ENCODE results near the gene ROGDI.

Gene ROGDI

DNA sequence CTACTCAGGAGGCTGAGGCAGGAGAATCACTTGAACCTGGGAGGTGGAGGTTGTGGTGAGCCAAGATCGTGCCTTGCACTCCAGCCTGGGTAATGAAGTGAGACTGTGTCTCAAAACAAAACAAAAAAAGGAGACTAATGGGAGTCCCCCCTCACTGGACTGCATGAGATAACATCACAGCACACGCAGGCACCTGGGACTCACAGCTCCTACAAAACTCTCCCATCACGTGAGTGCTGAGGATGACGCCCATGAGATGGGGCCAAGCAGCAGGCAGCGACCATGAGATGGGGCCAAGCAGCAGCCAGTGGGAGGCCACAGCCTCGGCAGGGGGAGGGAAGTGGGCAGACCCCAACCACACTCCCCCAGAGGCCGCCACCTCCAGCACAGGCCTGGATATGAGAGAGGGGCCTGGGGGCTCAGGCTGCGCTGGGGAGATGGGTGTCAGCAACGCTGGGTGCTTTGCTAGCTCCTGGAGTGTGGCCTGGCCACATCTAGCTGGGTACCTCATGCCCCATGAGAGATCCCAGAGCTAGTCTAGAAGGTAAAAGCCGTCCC, 52.7 kb downstream of the ROGDI start:
- DNase-seq (ENCODE audit: low read depth), result no peak
- TF ChIP-seq MYC (IDR thresholded peaks at IDR 0.05; ENCODE audit: low read depth, low read length) (no peak), POLR2A (IDR thresholded peaks at IDR 0.05; ENCODE audit: extremely low read depth, insufficient read length) (no peak)
- TF ChIP-seq, protein P1, sequence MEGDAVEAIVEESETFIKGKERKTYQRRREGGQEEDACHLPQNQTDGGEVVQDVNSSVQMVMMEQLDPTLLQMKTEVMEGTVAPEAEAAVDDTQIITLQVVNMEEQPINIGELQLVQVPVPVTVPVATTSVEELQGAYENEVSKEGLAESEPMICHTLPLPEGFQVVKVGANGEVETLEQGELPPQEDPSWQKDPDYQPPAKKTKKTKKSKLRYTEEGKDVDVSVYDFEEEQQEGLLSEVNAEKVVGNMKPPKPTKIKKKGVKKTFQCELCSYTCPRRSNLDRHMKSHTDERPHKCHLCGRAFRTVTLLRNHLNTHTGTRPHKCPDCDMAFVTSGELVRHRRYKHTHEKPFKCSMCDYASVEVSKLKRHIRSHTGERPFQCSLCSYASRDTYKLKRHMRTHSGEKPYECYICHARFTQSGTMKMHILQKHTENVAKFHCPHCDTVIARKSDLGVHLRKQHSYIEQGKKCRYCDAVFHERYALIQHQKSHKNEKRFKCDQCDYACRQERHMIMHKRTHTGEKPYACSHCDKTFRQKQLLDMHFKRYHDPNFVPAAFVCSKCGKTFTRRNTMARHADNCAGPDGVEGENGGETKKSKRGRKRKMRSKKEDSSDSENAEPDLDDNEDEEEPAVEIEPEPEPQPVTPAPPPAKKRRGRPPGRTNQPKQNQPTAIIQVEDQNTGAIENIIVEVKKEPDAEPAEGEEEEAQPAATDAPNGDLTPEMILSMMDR (IDR thresholded peaks at IDR 0.05; ENCODE audit: low read depth, low read length), result no peak
- TF ChIP-seq, protein P2, sequence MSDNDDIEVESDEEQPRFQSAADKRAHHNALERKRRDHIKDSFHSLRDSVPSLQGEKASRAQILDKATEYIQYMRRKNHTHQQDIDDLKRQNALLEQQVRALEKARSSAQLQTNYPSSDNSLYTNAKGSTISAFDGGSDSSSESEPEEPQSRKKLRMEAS (IDR thresholded peaks at IDR 0.05; ENCODE audit: low read depth, low read length), result no peak
- H3K4me3 ChIP-seq (ENCODE audit: low read depth, low read length), result no peak overlapping the region

DNA sequence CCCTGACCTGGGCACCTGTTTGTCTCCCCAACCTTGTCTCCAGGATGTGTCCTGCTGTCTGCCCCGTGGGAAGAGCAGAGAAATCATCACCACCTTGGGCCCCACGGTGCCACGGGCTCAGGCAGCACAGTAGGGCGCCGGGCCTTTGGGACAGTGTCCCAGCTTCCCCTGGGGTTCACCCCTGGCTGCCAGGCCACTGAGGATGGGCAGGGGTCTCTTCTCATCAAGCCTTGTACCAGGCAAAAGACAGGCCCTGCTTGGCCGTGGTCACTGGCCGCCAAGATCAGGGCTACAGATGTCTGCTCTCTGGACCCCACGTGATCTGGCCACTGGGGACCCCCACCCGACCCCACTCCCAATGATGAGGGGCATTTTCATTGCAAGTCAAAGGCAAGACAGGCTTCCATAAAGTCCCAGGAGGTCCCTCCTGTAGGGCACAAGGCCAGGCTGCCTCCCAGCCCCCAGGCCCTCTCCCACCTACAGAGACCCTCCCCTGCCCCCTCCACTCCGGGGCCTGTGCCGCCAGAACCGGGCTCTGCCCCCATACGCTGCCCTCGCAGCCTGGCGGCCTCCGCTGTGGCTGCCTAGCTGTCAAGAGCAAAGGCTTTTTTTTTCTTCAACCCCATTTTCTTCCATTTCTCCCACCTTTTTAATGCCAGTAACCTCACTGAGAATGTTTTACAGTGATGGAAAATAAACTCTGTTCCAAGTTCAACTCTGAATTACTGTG, 53.6 kb downstream of the ROGDI start:
- H3K4me3 ChIP-seq (ENCODE audit: low read depth, low read length), result no peak overlapping the region
- TF ChIP-seq POLR2A (IDR thresholded peaks at IDR 0.05; ENCODE audit: extremely low read depth, insufficient read length) (no peak), MYC (IDR thresholded peaks at IDR 0.05; ENCODE audit: low read depth, low read length) (no peak)
- TF ChIP-seq, protein P1 (IDR thresholded peaks at IDR 0.05; ENCODE audit: low read depth, low read length), result no peak
- TF ChIP-seq, protein P2 (IDR thresholded peaks at IDR 0.05; ENCODE audit: low read depth, low read length), result no peak
- no peak for DNase-seq (ENCODE audit: low read depth)

DNA sequence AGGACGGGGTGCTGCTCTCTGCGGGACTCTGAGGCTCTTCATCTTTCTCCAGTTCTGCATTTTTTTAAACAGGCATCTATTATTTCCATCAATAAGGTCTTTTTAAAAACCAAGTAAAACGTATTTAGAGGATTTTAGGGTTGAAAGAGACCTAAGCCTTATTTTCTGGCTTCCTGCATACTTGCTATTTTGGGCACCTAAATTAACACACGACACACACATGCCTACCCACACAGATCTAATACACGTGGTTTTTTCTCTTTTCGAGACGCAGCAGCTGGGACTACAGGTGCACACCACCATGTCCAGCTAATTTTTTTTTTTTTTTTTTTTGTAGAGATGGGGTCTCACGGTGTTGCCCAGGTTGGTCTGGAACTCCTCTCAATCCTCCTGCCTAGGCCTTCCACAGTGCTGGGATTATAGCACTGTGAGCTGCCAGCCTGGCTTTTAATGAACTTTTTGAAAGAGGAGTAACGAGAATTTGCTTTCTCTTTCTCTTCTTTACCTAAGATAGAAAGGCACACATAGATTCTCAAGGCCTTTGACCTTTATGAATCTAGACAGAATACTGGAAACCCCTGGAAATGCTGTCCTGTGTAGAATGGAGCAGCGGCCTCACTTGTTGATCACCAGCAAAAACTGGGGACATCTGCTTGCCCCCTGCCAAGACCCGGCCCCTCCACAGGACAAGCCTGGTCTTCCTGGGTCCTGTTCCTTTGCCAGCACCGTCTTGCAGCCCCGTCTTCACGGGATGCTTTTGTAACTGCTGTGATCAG, 54.3 kb downstream of the ROGDI start:
- no peak for DNase-seq (ENCODE audit: low read depth)
- no peak overlapping the region for H3K4me3 ChIP-seq (ENCODE audit: low read depth, low read length)
- TF ChIP-seq POLR2A (IDR thresholded peaks at IDR 0.05; ENCODE audit: extremely low read depth, insufficient read length) (no peak), MYC (IDR thresholded peaks at IDR 0.05; ENCODE audit: low read depth, low read length) (no peak)
- TF ChIP-seq, protein P1 (IDR thresholded peaks at IDR 0.05; ENCODE audit: low read depth, low read length), result no peak
- TF ChIP-seq, protein P2 (IDR thresholded peaks at IDR 0.05; ENCODE audit: low read depth, low read length), result no peak

DNA sequence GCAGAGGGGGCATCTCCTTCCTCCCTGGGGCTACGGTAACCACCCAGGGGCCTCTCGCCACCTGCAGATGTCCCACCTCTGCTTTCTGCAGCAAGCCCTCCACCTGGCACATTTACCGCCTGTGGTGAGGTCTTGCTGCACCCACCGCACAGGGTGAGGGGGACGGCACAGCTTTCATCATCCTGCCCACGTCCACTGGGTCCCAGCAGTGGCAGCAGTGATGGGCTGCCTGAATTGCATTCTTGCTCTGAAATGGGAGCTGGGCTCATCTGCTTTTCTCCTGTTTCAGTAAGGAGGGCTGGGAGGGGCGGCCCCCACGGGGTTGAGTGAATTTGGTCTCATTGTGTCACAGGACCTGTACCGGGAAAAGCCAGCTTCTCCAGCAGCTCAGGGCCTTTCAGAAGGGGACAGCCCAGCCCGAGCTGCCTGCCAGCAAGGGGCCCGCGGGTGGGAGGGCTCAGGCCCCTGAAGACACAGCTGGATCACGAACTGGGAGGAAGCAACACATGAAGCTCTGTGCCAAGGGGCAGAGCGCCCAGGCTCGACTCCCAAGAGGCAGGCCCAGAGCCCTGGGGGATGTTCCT, 55.4 kb downstream of the ROGDI start:
- H3K4me3 ChIP-seq (ENCODE audit: low read depth, low read length), result no peak overlapping the region
- DNase-seq (ENCODE audit: low read depth), result no peak
- TF ChIP-seq MYC (IDR thresholded peaks at IDR 0.05; ENCODE audit: low read depth, low read length), result no peak
- TF ChIP-seq, protein P2 (IDR thresholded peaks at IDR 0.05; ENCODE audit: low read depth, low read length), result no peak
- TF ChIP-seq POLR2A (IDR thresholded peaks at IDR 0.05; ENCODE audit: extremely low read depth, insufficient read length), result no peak
- TF ChIP-seq, protein P1 (IDR thresholded peaks at IDR 0.05; ENCODE audit: low read depth, low read length), result no peak
